Body of pancreas (tissue), 4 donors: ENCODE measurements around the gene HECW1.

Experiments
- POLR2A ChIP-seq, 3 donors: fragments of 450-650 bp; IDR thresholded peaks; one replicate each; pipeline ENCODE4 v1.6.1; 2016; ENCODE audit warnings: antibody characterized with exemption in 3 of 3, mild to moderate bottlenecking in 2 of 3
- TF ChIP-seq, protein P1 (sequence below), 7 experiments: fragments of 450-650 bp in 4 of 7; fragments of 200-600 bp in 3 of 7; sonication (generic) in 3 of 7; IDR thresholded peaks; one replicate each; pipeline ENCODE4 v1.5.1; 2016 to 2019; ENCODE audit warnings: antibody characterized with exemption in 7 of 7

DNA sequence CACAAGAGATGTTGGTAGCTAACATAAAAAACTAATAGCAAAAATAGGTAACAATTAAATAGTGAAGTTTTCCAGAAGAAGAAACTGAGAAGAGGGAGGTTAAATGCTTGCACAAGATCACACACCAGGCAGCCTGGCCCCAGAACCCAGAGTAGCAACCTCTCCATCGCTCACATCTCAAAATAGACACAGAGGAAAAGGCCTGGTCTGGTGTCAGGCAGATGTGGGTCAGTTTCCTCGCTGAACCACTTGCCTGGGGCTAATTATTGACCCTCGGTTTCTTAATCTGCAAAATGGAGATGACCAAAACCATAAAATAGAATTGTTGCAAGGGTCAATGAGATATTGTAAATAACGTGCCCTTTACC, 425.9 kb downstream of the HECW1 start:
- no peak for TF ChIP-seq POLR2A (IDR thresholded peaks at IDR 0.05)
- TF ChIP-seq, protein P1, sequence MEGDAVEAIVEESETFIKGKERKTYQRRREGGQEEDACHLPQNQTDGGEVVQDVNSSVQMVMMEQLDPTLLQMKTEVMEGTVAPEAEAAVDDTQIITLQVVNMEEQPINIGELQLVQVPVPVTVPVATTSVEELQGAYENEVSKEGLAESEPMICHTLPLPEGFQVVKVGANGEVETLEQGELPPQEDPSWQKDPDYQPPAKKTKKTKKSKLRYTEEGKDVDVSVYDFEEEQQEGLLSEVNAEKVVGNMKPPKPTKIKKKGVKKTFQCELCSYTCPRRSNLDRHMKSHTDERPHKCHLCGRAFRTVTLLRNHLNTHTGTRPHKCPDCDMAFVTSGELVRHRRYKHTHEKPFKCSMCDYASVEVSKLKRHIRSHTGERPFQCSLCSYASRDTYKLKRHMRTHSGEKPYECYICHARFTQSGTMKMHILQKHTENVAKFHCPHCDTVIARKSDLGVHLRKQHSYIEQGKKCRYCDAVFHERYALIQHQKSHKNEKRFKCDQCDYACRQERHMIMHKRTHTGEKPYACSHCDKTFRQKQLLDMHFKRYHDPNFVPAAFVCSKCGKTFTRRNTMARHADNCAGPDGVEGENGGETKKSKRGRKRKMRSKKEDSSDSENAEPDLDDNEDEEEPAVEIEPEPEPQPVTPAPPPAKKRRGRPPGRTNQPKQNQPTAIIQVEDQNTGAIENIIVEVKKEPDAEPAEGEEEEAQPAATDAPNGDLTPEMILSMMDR (IDR thresholded peaks at IDR 0.05): no peak
